Measurements from ENCODE around the gene FBXL16. TPM values are rescaled to one million over a fixed set of nuclear protein-coding genes. Genes with fewer than 3 reads are reported as not detected.

FBXL16 gene
- total and polyA plus RNA-seq, 9 of the 15 experiments (the other 6 are each of a cell fraction or from before 2014, with no cell fraction given): 0.21 to 8.2 (median 1.7) TPM

GRCh38 chr16:740764-741505, 35.3 kb upstream of the FBXL16 start, which contains the start of gene CIAO3 (continued):
- TF ChIP-seq DMBX1 (CRISPR knock-in tag; IDR thresholded peaks at IDR 0.05; ENCODE audit: borderline replicate concordance) (no peak), GABPA (tag; conservative IDR thresholded peaks at IDR 0.05; ENCODE audit: low read depth) (peak; percentile 58; the same call in 1 of the 2 replicates), ZNF592 (IDR thresholded peaks at IDR 0.05) (0 out of 2 replicates have a peak, but pooled peaks have one; percentile 14), CHAMP1 (IDR thresholded peaks at IDR 0.05) (no peak), ZNF57 (CRISPR knock-in tag; IDR thresholded peaks at IDR 0.05) (no peak), ZNF436 (CRISPR knock-in tag; IDR thresholded peaks at IDR 0.05) (no peak), XRCC3 (IDR thresholded peaks at IDR 0.05) (no peak), ZNF586 (CRISPR knock-in tag; conservative IDR thresholded peaks at IDR 0.05) (no peak), CBFA2T3 (IDR thresholded peaks at IDR 0.05) (no peak), FOXA3 (CRISPR knock-in tag; conservative IDR thresholded peaks at IDR 0.05 in 1 of 2, IDR thresholded peaks at IDR 0.05 in 1 of 2) (peak in 1 of 2 experiments; percentile 54; a peak in 1 of 4 replicates), STAT5A (IDR thresholded peaks at IDR 0.05; ENCODE audit: borderline replicate concordance, low read length) (no peak), MCM2 (IDR thresholded peaks at IDR 0.05; ENCODE audit: low read depth) (no peak), PHB2 (IDR thresholded peaks at IDR 0.05; ENCODE audit: low read depth) (no peak), PPARD (CRISPR knock-in tag; IDR thresholded peaks at IDR 0.05) (no peak), SETDB1 (IDR thresholded peaks at IDR 0.05; ENCODE audit: low read length) (peak; percentile 64), SNIP1 (IDR thresholded peaks at IDR 0.05; ENCODE audit: low read depth) (no peak), TFAM (CRISPR knock-in tag; conservative IDR thresholded peaks at IDR 0.05) (no peak), HSF4 (CRISPR knock-in tag; IDR thresholded peaks at IDR 0.05; ENCODE audit: borderline replicate concordance) (no peak), MTA3 (IDR thresholded peaks at IDR 0.05; ENCODE audit: borderline replicate concordance) (peak; percentile 82; the same call in 1 of the 2 replicates), ZNF165 (CRISPR knock-in tag; IDR thresholded peaks at IDR 0.05; ENCODE audit: borderline replicate concordance) (no peak), COPS2 (conservative IDR thresholded peaks at IDR 0.05) (no peak)

All from K562 (cell line).